ENCODE data around the gene DIO1.

DNA sequence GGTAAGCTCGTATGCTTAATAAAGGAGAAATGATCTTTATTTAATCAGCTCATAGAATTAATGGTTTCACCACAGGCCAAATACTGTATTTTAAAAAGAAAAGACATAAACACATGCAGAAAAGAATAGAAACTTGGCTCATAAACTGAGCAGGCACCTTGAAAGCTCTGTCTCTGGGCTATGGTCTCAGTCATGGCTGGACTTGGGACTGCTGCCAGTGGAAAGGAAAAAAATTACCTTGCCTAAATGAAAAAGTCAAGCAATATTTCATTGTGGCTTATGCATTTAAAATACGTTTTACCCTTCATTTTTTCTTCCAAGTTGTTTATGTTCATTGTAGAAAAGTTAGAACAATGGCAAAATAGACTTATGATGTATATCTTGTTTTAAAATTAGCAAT is 60.1 kb downstream of the DIO1 start:
- no peak for TF ChIP-seq POLR2A (IDR thresholded peaks at IDR 0.05)
- TF ChIP-seq, protein P1, sequence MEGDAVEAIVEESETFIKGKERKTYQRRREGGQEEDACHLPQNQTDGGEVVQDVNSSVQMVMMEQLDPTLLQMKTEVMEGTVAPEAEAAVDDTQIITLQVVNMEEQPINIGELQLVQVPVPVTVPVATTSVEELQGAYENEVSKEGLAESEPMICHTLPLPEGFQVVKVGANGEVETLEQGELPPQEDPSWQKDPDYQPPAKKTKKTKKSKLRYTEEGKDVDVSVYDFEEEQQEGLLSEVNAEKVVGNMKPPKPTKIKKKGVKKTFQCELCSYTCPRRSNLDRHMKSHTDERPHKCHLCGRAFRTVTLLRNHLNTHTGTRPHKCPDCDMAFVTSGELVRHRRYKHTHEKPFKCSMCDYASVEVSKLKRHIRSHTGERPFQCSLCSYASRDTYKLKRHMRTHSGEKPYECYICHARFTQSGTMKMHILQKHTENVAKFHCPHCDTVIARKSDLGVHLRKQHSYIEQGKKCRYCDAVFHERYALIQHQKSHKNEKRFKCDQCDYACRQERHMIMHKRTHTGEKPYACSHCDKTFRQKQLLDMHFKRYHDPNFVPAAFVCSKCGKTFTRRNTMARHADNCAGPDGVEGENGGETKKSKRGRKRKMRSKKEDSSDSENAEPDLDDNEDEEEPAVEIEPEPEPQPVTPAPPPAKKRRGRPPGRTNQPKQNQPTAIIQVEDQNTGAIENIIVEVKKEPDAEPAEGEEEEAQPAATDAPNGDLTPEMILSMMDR (IDR thresholded peaks at IDR 0.05), result no peak

Data from heart left ventricle (tissue), 13 donors.